ENCODE results near the gene DYSF.
A peak's percentile ranks its signal among the peaks of the same experiment; 100 is the strongest.

Gene DYSF

GRCh38 chr2:71551631-71551915 lies 98.2 kb downstream of the DYSF start:
- TF ChIP-seq KLF1 (tag by site-specific recombination; IDR thresholded peaks at IDR 0.05) (peak; percentile 87), ZNF660 (tag by site-specific recombination; IDR thresholded peaks at IDR 0.05) (no peak)
- Histone ChIP-seq H3K27ac (ENCODE audit: extremely low read depth, low read depth, low read length) (no peak overlapping the region), H3K36me3 (ENCODE audit: control insufficient read depth in 2 of 2, insufficient read depth in 1 of 2, low read length in 2 of 2) (no peaks in the 10 kb centered on the region), H3K9me3 (ENCODE audit: control insufficient read depth, insufficient read depth, low read depth, low read length) (no peaks in the 10 kb centered on the region), H3K4me1 (ENCODE audit: control insufficient read depth, insufficient read depth, low read length) (no peaks in the 10 kb centered on the region), H3K4me3 (ENCODE audit: low read depth, low read length) (no peak overlapping the region)
- CTCF ChIA-PET: interaction anchor here (1.0 to 2.7 kb wide), 3 partner anchors 246 to 1027 kb away, joined by 3 to 11 read pairs (median 10); no protein-coding TSS in a partner anchor
- POLR2A ChIA-PET: interaction anchor here (1.0 kb wide), 1 partner anchor 12 kb away, joined by 3 read pairs; no protein-coding TSS in a partner anchor

GRCh38 chr2:71552356-71552755 lies 99.0 kb downstream of the DYSF start:
- TF ChIP-seq OSR2 (tag by site-specific recombination; IDR thresholded peaks at IDR 0.05) (no peak), ZNF555 (tag by site-specific recombination; conservative IDR thresholded peaks at IDR 0.05) (no peak), ZNF274 (IDR thresholded peaks at IDR 0.05; ENCODE audit: low read length) (no peak), ZNF274 (tag by site-specific recombination; IDR thresholded peaks at IDR 0.05; ENCODE audit: borderline replicate concordance) (no peak), ZNF530 (tag by site-specific recombination; IDR thresholded peaks at IDR 0.05; ENCODE audit: low read depth) (no peak), ZNF580 (tag by site-specific recombination; IDR thresholded peaks at IDR 0.05) (no peak), ZNF623 (tag by site-specific recombination; IDR thresholded peaks at IDR 0.05) (no peak)
- Histone ChIP-seq H3K27ac (ENCODE audit: extremely low read depth, low read depth, low read length) (no peak overlapping the region), H3K4me1 (ENCODE audit: control insufficient read depth, insufficient read depth, low read length) (no peaks in the 10 kb centered on the region), H3K9me3 (ENCODE audit: control insufficient read depth, insufficient read depth, low read depth, low read length) (no peaks in the 10 kb centered on the region), H3K36me3 (ENCODE audit: control insufficient read depth in 2 of 2, insufficient read depth in 1 of 2, low read length in 2 of 2) (no peaks in the 10 kb centered on the region), H3K4me3 (ENCODE audit: low read depth, low read length) (no peak overlapping the region)
- CTCF ChIA-PET: interaction anchor here (0.8 to 2.7 kb wide), 5 partner anchors 246 to 1029 kb away, joined by 3 to 11 read pairs (median 3); no protein-coding TSS in a partner anchor
- POLR2A ChIA-PET: interaction anchor here (1.0 kb wide), 1 partner anchor 13 kb away, joined by 3 read pairs; no protein-coding TSS in a partner anchor

- ChIA-PET CTCF (interaction anchor here (0.6 to 2.7 kb wide), 5 partner anchors 73 to 1028 kb away, joined by 3 to 11 read pairs (median 4); no protein-coding TSS in a partner anchor), POLR2A (no interaction called here)
- no peaks in the 10 kb centered on the region for H3K4me1 ChIP-seq (ENCODE audit: control insufficient read depth, insufficient read depth, low read length)
- H3K27ac ChIP-seq (ENCODE audit: extremely low read depth, low read depth, low read length): no peak overlapping the region
- H3K4me3 ChIP-seq (ENCODE audit: low read depth, low read length): no peak overlapping the region
- no peak for TF ChIP-seq KLF17 (tag by site-specific recombination; IDR thresholded peaks at IDR 0.05)
- no peak for TF ChIP-seq ZNF302 (tag by site-specific recombination; IDR thresholded peaks at IDR 0.05; ENCODE audit: low read depth)
- TF ChIP-seq ZBTB17 (tag by site-specific recombination; IDR thresholded peaks at IDR 0.05): no peak
- no peak for TF ChIP-seq ZBTB1 (tag by site-specific recombination; IDR thresholded peaks at IDR 0.05)
- no peak for TF ChIP-seq REPIN1 (tag by site-specific recombination; IDR thresholded peaks at IDR 0.05; ENCODE audit: low read depth)
- no peak for TF ChIP-seq EGR2 (tag by site-specific recombination; IDR thresholded peaks at IDR 0.05; ENCODE audit: low read depth)
- TF ChIP-seq HIC1 (tag by site-specific recombination; IDR thresholded peaks at IDR 0.05): no peak
- no peaks in the 10 kb centered on the region for H3K9me3 ChIP-seq (ENCODE audit: control insufficient read depth, insufficient read depth, low read depth, low read length)
- no peaks in the 10 kb centered on the region for H3K36me3 ChIP-seq (ENCODE audit: control insufficient read depth in 2 of 2, insufficient read depth in 1 of 2, low read length in 2 of 2)
Measured at GRCh38 chr2:71552861-71553301, 99.5 kb downstream of the DYSF start.

Measured in HEK293 (cell line).